ENCODE measurements around the gene PTGER4. TPM values are rescaled to one million over a fixed set of nuclear protein-coding genes. Genes with fewer than 3 reads are reported as not detected.
A peak's percentile ranks its signal among the peaks of the same experiment; 100 is the strongest.
"Not testable (repeated sequence)": the region's sequence is repeated elsewhere in the genome, so short reads cannot be mapped to it uniquely, and the experiment has no call there.

Gene PTGER4
- polyA plus RNA-seq, 1 donor from 2014 or later, result 24.9 TPM

- not testable (repeated sequence) for H3K27me3 Mint-ChIP-seq, H3K27ac Mint-ChIP-seq, H3K36me3 Mint-ChIP-seq, H3K4me3 Mint-ChIP-seq, H3K9me3 Mint-ChIP-seq
- H3K4me1 Mint-ChIP-seq, result peaks cover 7 to 11% (median 10%) of the 10 kb centered on the region in 3 donors
Measured at GRCh38 chr5:40656091-40656490, 23.6 kb upstream of the PTGER4 start.

- H3K27me3 Mint-ChIP-seq, result no peaks in the 10 kb centered on the region
- H3K27ac Mint-ChIP-seq, result no peak overlapping the region
- peaks cover 2% of the 10 kb centered on the region for H3K36me3 Mint-ChIP-seq
- H3K9me3 Mint-ChIP-seq, result no peaks in the 10 kb centered on the region
- H3K4me3 Mint-ChIP-seq, result no peak overlapping the region
- peaks cover 7 to 11% (median 10%) of the 10 kb centered on the region in 3 donors for H3K4me1 Mint-ChIP-seq
Measured at GRCh38 chr5:40656766-40657165, 22.9 kb upstream of the PTGER4 start.

- H3K36me3 Mint-ChIP-seq, result no peaks in the 10 kb centered on the region
- H3K4me3 Mint-ChIP-seq, result no peak overlapping the region
- H3K4me1 Mint-ChIP-seq, result peaks cover 0 to 2% (median 1%) of the 10 kb centered on the region in 3 donors
- H3K27me3 Mint-ChIP-seq, result no peaks in the 10 kb centered on the region
- no peaks in the 10 kb centered on the region for H3K9me3 Mint-ChIP-seq
- H3K27ac Mint-ChIP-seq, result no peak overlapping the region
Measured at GRCh38 chr5:40660751-40661150, 19.0 kb upstream of the PTGER4 start.

GRCh38 chr5:40665635-40666298 is 13.9 kb upstream of the PTGER4 start:
- Mint-ChIP-seq H3K4me1 (peaks cover 0 to 1% (median 0%) of the 10 kb centered on the region in 3 donors), H3K27me3 (no peaks in the 10 kb centered on the region), H3K27ac (no peak overlapping the region), H3K9me3 (no peaks in the 10 kb centered on the region), H3K36me3 (no peaks in the 10 kb centered on the region), H3K4me3 (no peak overlapping the region)

- Mint-ChIP-seq H3K4me3 (peak overlapping the region in 1 of 4 donors; percentile 17), H3K27me3 (no peaks in the 10 kb centered on the region), H3K9me3 (no peaks in the 10 kb centered on the region), H3K27ac (no peak overlapping the region), H3K36me3 (no peaks in the 10 kb centered on the region), H3K4me1 (peaks cover 0 to 1% (median 0%) of the 10 kb centered on the region in 3 donors)
Measured at GRCh38 chr5:40666657-40667056, 13.1 kb upstream of the PTGER4 start.

- H3K27ac Mint-ChIP-seq, result no peak overlapping the region
- H3K4me1 Mint-ChIP-seq, result peaks cover 0 to 2% (median under 1%) of the 10 kb centered on the region in 3 donors
- no peaks in the 10 kb centered on the region for H3K36me3 Mint-ChIP-seq
- H3K9me3 Mint-ChIP-seq, result no peaks in the 10 kb centered on the region
- no peak overlapping the region for H3K4me3 Mint-ChIP-seq
- no peaks in the 10 kb centered on the region for H3K27me3 Mint-ChIP-seq
Measured at GRCh38 chr5:40667161-40667663, 12.5 kb upstream of the PTGER4 start.

GRCh38 chr5:40669606-40670390 is 9.9 kb upstream of the PTGER4 start:
- Mint-ChIP-seq H3K27me3 (no peaks in the 10 kb centered on the region), H3K4me3 (no peak overlapping the region), H3K9me3 (no peaks in the 10 kb centered on the region), H3K36me3 (no peaks in the 10 kb centered on the region), H3K27ac (peak overlapping the region in 1 of 3 donors; percentile 20), H3K4me1 (peaks cover 0 to 8% (median 7%) of the 10 kb centered on the region in 3 donors)

GRCh38 chr5:40672425-40672824 is 7.3 kb upstream of the PTGER4 start:
- no peaks in the 10 kb centered on the region for H3K9me3 Mint-ChIP-seq
- no peak overlapping the region for H3K27ac Mint-ChIP-seq
- no peaks in the 10 kb centered on the region for H3K36me3 Mint-ChIP-seq
- H3K27me3 Mint-ChIP-seq, result no peaks in the 10 kb centered on the region
- no peak overlapping the region for H3K4me3 Mint-ChIP-seq
- peaks cover 0 to 11% (median 11%) of the 10 kb centered on the region in 3 donors for H3K4me1 Mint-ChIP-seq

- Mint-ChIP-seq H3K9me3 (no peaks in the 10 kb centered on the region), H3K36me3 (no peaks in the 10 kb centered on the region), H3K27ac (no peak overlapping the region), H3K27me3 (no peaks in the 10 kb centered on the region), H3K4me1 (peaks cover 12 to 20% (median 17%) of the 10 kb centered on the region in 3 donors), H3K4me3 (no peak overlapping the region)
Measured at GRCh38 chr5:40674661-40675235, 5.0 kb upstream of the PTGER4 start.

GRCh38 chr5:40675396-40676133 is 4.2 kb upstream of the PTGER4 start:
- peaks cover 14 to 22% (median 19%) of the 10 kb centered on the region in 3 donors for H3K4me1 Mint-ChIP-seq
- H3K36me3 Mint-ChIP-seq, result no peaks in the 10 kb centered on the region
- H3K9me3 Mint-ChIP-seq, result no peaks in the 10 kb centered on the region
- H3K27me3 Mint-ChIP-seq, result no peaks in the 10 kb centered on the region
- H3K27ac Mint-ChIP-seq, result peak overlapping the region in 1 of 3 donors; percentile 33
- no peak overlapping the region for H3K4me3 Mint-ChIP-seq

GRCh38 chr5:40676613-40677343 is 2.9 kb upstream of the PTGER4 start:
- Mint-ChIP-seq H3K4me1 (peaks cover 19 to 27% (median 20%) of the 10 kb centered on the region in 3 donors), H3K36me3 (no peaks in the 10 kb centered on the region), H3K27ac (no peak overlapping the region), H3K4me3 (peak overlapping the region in 1 of 4 donors; percentile 29), H3K9me3 (no peaks in the 10 kb centered on the region), H3K27me3 (no peaks in the 10 kb centered on the region)

- Mint-ChIP-seq H3K4me1 (peaks cover 25 to 28% (median 26%) of the 10 kb centered on the region in 3 donors), H3K27ac (no peak overlapping the region), H3K4me3 (peak overlapping the region in 1 of 4 donors; percentile 29), H3K27me3 (no peaks in the 10 kb centered on the region), H3K9me3 (no peaks in the 10 kb centered on the region), H3K36me3 (no peaks in the 10 kb centered on the region)
Measured at GRCh38 chr5:40677456-40677855, 2.3 kb upstream of the PTGER4 start.

- Mint-ChIP-seq H3K4me1 (peaks cover 22 to 31% (median 28%) of the 10 kb centered on the region in 3 donors), H3K27me3 (no peaks in the 10 kb centered on the region), H3K4me3 (peak overlapping the region in 1 of 4 donors; percentile 99), H3K36me3 (no peaks in the 10 kb centered on the region), H3K9me3 (no peaks in the 10 kb centered on the region), H3K27ac (peak overlapping the region in 2 of 3 donors; percentile 80 to 88)
Measured at GRCh38 chr5:40678026-40678425, 1.7 kb upstream of the PTGER4 start.
